ENCODE data around the gene LSM7. TPM values are rescaled to one million over a fixed set of nuclear protein-coding genes. Genes with fewer than 3 reads are reported as not detected.

LSM7 gene
- total and polyA plus RNA-seq, 2 of the 13 experiments (the other 11 are each of a cell fraction or from before 2014, with no cell fraction given) = 140 to 205 TPM

GRCh38 chr19:2334986-2335846 lies 6.8 kb upstream of the LSM7 start:
- H3K4me2 ChIP-seq (ENCODE audit: low read depth, low read length) = no peak overlapping the region
- H3K27me3 ChIP-seq (ENCODE audit: control insufficient read depth in 1 of 2, insufficient read depth in 2 of 2, low read length in 2 of 2) = no peaks in the 10 kb centered on the region
- peaks cover 10% of the 10 kb centered on the region for H3K79me2 ChIP-seq (ENCODE audit: insufficient read depth, low read length)
- DNase-seq (ENCODE audit: low spot score) (no peak), ATAC-seq (no peak), FAIRE-seq (no peak)
- H3K36me3 ChIP-seq (replicated peaks in 1 of 2; ENCODE audit: control insufficient read depth in 1 of 2, insufficient read depth in 2 of 2, low read length in 2 of 2) = no peaks in the 10 kb centered on the region; a peak in 1 of 5 replicates
- H3K4me3 ChIP-seq (replicated peaks in 1 of 3; ENCODE audit: insufficient read depth in 1 of 3, low read depth in 2 of 3, low read length in 3 of 3) = no peak overlapping the region
- 93% methylated on average over 24 of the region's 26 CpGs for WGBS (ENCODE audit: low lambda C conversion rate)
- H4K20me1 ChIP-seq (ENCODE audit: insufficient read depth, low read length) = peaks cover 6% of the 10 kb centered on the region; the same call in 1 of the 2 replicates
- no TSS peak for BruUV-seq (replicated peaks)
- H3K4me1 ChIP-seq (ENCODE audit: insufficient read depth, low read length) = peaks cover 44% of the 10 kb centered on the region
- no peak overlapping the region for H2AFZ ChIP-seq (ENCODE audit: low read length)
- ChIA-PET CTCF (ENCODE audit: low intra/inter-chr PET ratio, low total read pairs) (no interaction called here), POLR2A (no interaction called here)
- H3K27ac ChIP-seq (ENCODE audit: extremely low read length, insufficient read depth, low read length) = no peak overlapping the region
- intact Hi-C loops (cut with micrococcal nuclease; ENCODE audit: unreplicated experiment) = no loop called here
- TF ChIP-seq PCBP1 (IDR thresholded peaks at IDR 0.05; ENCODE audit: borderline replicate concordance, low read depth, low read length) (0 out of 2 replicates have a peak, but pooled peaks have one; percentile 23), PREB (CRISPR knock-in tag; IDR thresholded peaks at IDR 0.05) (no peak)
- H3K9ac ChIP-seq (ENCODE audit: insufficient read depth, low read depth, low read length) = no peak overlapping the region
- no peaks in the 10 kb centered on the region for H3K9me3 ChIP-seq (ENCODE audit: low read length)
- in situ Hi-C loops (cut with HindIII; ENCODE audit: extremely low pct_ligation_motif_present, low pct_unique_long_range_greater_than_20kb) = no loop called here

GRCh38 chr19:2334426-2334825 lies 6.0 kb upstream of the LSM7 start:
- 91% methylated on average over 17 of the region's 27 CpGs for WGBS (ENCODE audit: low lambda C conversion rate)
- TF ChIP-seq FOSL1 (CRISPR knock-in tag; IDR thresholded peaks at IDR 0.05; ENCODE audit: borderline replicate concordance) (no peak), ZBTB44 (CRISPR knock-in tag; IDR thresholded peaks at IDR 0.05) (no peak), ZNF672 (CRISPR knock-in tag; IDR thresholded peaks at IDR 0.05) (no peak), NCOR1 (IDR thresholded peaks at IDR 0.05; ENCODE audit: borderline replicate concordance, low read length) (no peak), ZNF367 (CRISPR knock-in tag; IDR thresholded peaks at IDR 0.05; ENCODE audit: borderline replicate concordance) (no peak), TFDP2 (CRISPR knock-in tag; IDR thresholded peaks at IDR 0.05) (no peak), PCBP1 (IDR thresholded peaks at IDR 0.05; ENCODE audit: borderline replicate concordance, low read depth, low read length) (no peak), AGO2 (optimal IDR thresholded peaks at IDR 0.05; ENCODE audit: low read depth, low read length) (no peak), ZNF570 (CRISPR knock-in tag; IDR thresholded peaks at IDR 0.05; ENCODE audit: borderline replicate concordance) (no peak), ZNF460 (CRISPR knock-in tag; IDR thresholded peaks at IDR 0.05; ENCODE audit: borderline replicate concordance) (no peak)

More at GRCh38 chr19:2334426-2334825, 6.0 kb upstream of the LSM7 start:
- no peak for FAIRE-seq
- Histone ChIP-seq H4K20me1 (ENCODE audit: insufficient read depth, low read length) (peaks cover 8% of the 10 kb centered on the region; the same call in 1 of the 2 replicates), H3K4me2 (ENCODE audit: low read depth, low read length) (no peak overlapping the region), H3K4me3 (replicated peaks in 1 of 3; ENCODE audit: insufficient read depth in 1 of 3, low read depth in 2 of 3, low read length in 3 of 3) (no peak overlapping the region), H3K27ac (ENCODE audit: extremely low read length, insufficient read depth, low read length) (no peak overlapping the region), H3K27me3 (ENCODE audit: control insufficient read depth in 1 of 2, insufficient read depth in 2 of 2, low read length in 2 of 2) (no peaks in the 10 kb centered on the region), H2AFZ (ENCODE audit: low read length) (no peak overlapping the region), H3K36me3 (replicated peaks in 1 of 2; ENCODE audit: control insufficient read depth in 1 of 2, insufficient read depth in 2 of 2, low read length in 2 of 2) (no peaks in the 10 kb centered on the region; a peak in 1 of 5 replicates), H3K79me2 (ENCODE audit: insufficient read depth, low read length) (peaks cover 13% of the 10 kb centered on the region), H3K9me3 (ENCODE audit: low read length) (no peaks in the 10 kb centered on the region), H3K9ac (ENCODE audit: insufficient read depth, low read depth, low read length) (no peak overlapping the region), H3K4me1 (ENCODE audit: insufficient read depth, low read length) (peaks cover 51% of the 10 kb centered on the region)
- intact Hi-C loops (cut with micrococcal nuclease; ENCODE audit: unreplicated experiment) (no loop called here), in situ Hi-C loops (cut with HindIII; ENCODE audit: extremely low pct_ligation_motif_present, low pct_unique_long_range_greater_than_20kb) (no loop called here)
- BruUV-seq (replicated peaks) = no TSS peak
- no peak for DNase-seq (ENCODE audit: low spot score)
- ATAC-seq = no peak
- POLR2A ChIA-PET = interaction anchor here (1.2 kb wide), 1 partner anchor 142 kb away, joined by 3 read pairs; no protein-coding TSS in a partner anchor
- CTCF ChIA-PET (ENCODE audit: low intra/inter-chr PET ratio, low total read pairs) = no interaction called here

All from HepG2 (cell line).